ENCODE measurements around the gene PRKAR2A. TPM values are rescaled to one million over a fixed set of nuclear protein-coding genes. Genes with fewer than 3 reads are reported as not detected.

Gene PRKAR2A
- total and polyA plus RNA-seq, 3 experiments from 2014 or later, result 16.4 to 62.1 (median 61.5) TPM

DNA sequence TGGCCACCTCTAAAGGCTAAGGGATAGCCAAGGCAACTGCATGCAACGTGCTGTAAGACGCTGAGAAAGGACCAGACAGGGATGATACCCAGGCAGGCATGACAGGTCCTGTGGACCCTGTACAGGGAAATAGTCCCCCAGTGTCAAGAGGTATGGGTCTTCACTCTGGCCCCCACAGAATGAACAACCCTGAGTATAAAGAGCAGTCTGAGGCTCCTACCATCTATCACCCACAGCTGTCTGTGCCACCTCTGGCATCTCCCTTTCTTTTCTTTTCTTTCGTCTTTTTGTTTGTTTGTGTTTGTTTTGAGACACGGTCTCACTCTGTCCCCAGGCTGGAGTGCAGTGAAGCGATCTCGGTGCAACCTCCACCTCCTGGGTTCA is 32.3 kb upstream of the PRKAR2A start:
- POLR2A ChIA-PET, result no interaction called here
- no peaks in the 10 kb centered on the region for H3K27me3 Mint-ChIP-seq
- H3K9me3 Mint-ChIP-seq, result no peaks in the 10 kb centered on the region
- Histone ChIP-seq H3K4me3 (ENCODE audit: low read length) (no peak overlapping the region), H3K4me1 (ENCODE audit: insufficient read depth, low read length) (no peaks in the 10 kb centered on the region), H3K27ac (ENCODE audit: low read depth, low read length) (no peak overlapping the region), H3K27me3 (ENCODE audit: insufficient read depth, low read length, poor library complexity, severe bottlenecking) (no peaks in the 10 kb centered on the region), H3K9me3 (ENCODE audit: low read length) (no peaks in the 10 kb centered on the region), H3K36me3 (ENCODE audit: insufficient read depth, low read length) (no peaks in the 10 kb centered on the region)
- peak overlapping the region in 2 of 8 donors; percentile 20 to 71 for H3K27ac Mint-ChIP-seq
- no peak for DNase-seq
- CTCF ChIA-PET, result no interaction called here
- peaks cover 1 to 60% (median 10%) of the 10 kb centered on the region in 3 donors for H3K36me3 Mint-ChIP-seq
- peaks cover 1 to 14% (median 7%) of the 10 kb centered on the region in 3 donors for H3K4me1 Mint-ChIP-seq
- H3K4me3 Mint-ChIP-seq, result no peak overlapping the region

DNA sequence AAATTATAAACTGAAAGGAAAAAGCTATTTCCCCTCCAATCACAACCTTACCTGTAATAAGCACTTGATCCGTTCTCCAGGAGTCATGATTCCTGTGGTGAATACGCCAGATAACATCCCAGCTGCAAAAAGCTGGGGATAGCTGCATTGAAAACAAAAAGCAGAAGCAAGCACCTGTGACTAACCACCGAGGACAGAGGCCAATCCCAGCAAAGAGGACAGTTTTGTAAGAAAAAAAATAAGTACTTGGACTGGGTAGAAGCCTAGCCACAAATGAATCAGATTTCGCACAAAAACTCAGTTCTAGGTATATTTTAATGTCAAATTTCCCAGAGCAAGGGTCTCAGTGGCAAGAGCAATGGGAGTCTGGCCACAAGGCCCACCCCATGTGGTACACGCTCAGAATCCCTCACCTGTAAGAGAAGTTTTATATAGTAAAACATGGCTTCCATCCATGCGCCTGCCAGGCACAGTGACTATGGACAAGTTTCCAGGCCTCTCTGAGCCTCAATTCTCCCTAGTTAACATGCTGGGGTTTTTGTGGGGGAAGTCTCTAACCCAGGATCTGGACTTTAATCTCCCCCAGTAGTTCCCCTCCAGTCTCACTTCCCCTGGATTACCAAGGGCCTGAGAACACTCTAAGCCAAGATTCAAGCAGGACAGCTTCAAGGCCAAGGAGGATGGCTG is 31.8 kb upstream of the PRKAR2A start:
- Mint-ChIP-seq H3K9me3 (no peaks in the 10 kb centered on the region), H3K27me3 (no peaks in the 10 kb centered on the region), H3K27ac (peak overlapping the region in 4 of 8 donors; percentile 3 to 54 (median 30)), H3K4me1 (peaks cover 0 to 11% (median 4%) of the 10 kb centered on the region in 3 donors), H3K4me3 (no peak overlapping the region), H3K36me3 (peaks cover 0 to 56% (median 7%) of the 10 kb centered on the region in 3 donors)
- Histone ChIP-seq H3K27ac (ENCODE audit: low read depth, low read length) (no peak overlapping the region), H3K27me3 (ENCODE audit: insufficient read depth, low read length, poor library complexity, severe bottlenecking) (no peaks in the 10 kb centered on the region), H3K4me1 (ENCODE audit: insufficient read depth, low read length) (no peaks in the 10 kb centered on the region), H3K9me3 (ENCODE audit: low read length) (no peaks in the 10 kb centered on the region), H3K36me3 (ENCODE audit: insufficient read depth, low read length) (no peaks in the 10 kb centered on the region), H3K4me3 (ENCODE audit: low read length) (no peak overlapping the region)
- ChIA-PET POLR2A (no interaction called here), CTCF (no interaction called here)
- no peak for DNase-seq

DNA sequence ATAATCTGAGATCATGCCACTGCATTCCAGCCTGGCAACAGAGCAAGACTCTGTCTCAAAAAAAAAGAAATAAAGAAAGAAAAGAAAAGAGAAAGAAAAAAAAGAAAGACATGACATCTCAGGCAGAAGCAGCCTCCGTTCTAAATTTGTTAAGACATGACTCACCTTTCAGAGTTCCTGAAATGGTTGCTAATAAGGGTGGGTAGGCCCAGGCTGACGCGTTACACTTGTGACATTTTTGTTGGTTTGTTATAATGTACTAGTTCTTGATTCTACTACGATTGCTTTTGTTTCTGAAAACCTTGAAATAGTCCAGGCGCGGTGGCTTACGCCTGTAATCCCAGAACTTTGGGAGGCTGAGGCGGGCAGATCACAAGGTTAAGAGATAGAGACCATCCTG is 30.0 kb upstream of the PRKAR2A start:
- no peaks in the 10 kb centered on the region for H3K36me3 ChIP-seq (ENCODE audit: insufficient read depth, low read length)
- H3K4me1 ChIP-seq (ENCODE audit: insufficient read depth, low read length), result no peaks in the 10 kb centered on the region
- H3K4me3 ChIP-seq (ENCODE audit: low read length), result no peak overlapping the region
- H3K9me3 Mint-ChIP-seq, result no peaks in the 10 kb centered on the region
- POLR2A ChIA-PET, result no interaction called here
- peak overlapping the region in 1 of 8 donors; percentile 93 for H3K27ac Mint-ChIP-seq
- no peaks in the 10 kb centered on the region for H3K27me3 ChIP-seq (ENCODE audit: insufficient read depth, low read length, poor library complexity, severe bottlenecking)
- no peak for DNase-seq
- H3K4me1 Mint-ChIP-seq, result peaks cover 0 to 11% (median 4%) of the 10 kb centered on the region in 3 donors
- H3K27me3 Mint-ChIP-seq, result no peaks in the 10 kb centered on the region
- no peak overlapping the region for H3K4me3 Mint-ChIP-seq
- H3K36me3 Mint-ChIP-seq, result peaks cover 0 to 50% (median 4%) of the 10 kb centered on the region in 3 donors
- CTCF ChIA-PET, result interaction anchor here (0.7 kb wide), 1 partner anchor 137 kb away, joined by 3 read pairs; no protein-coding TSS in a partner anchor
- H3K9me3 ChIP-seq (ENCODE audit: low read length), result no peaks in the 10 kb centered on the region
- H3K27ac ChIP-seq (ENCODE audit: low read depth, low read length), result no peak overlapping the region

DNA sequence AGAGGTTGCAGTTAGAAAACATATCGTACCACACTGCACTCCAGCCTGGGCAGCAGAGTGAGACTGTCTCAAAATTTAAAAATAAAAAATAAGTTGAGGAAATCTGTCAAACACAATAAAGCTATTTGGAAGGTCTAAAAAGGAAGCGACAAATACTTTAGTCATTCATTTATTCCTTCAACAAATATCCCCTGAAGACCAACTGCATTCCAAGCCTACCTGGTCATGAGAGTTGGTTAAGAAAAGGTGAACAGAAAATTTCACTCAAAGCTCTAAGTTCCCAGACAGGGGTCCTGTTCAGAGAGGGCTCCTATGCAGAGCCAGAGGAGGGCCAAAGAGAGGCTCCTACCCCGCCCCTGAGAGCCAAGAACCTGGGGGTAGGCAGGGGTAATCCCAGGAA is 15.4 kb upstream of the PRKAR2A start:
- CTCF ChIA-PET, result interaction anchor here (1.1 kb wide), 1 partner anchor 123 kb away, joined by 4 read pairs; no protein-coding TSS in a partner anchor
- no peak overlapping the region for H3K27ac ChIP-seq (ENCODE audit: low read depth, low read length)
- H3K27me3 Mint-ChIP-seq, result no peaks in the 10 kb centered on the region
- H3K4me3 ChIP-seq (ENCODE audit: low read length), result no peak overlapping the region
- peak overlapping the region in 1 of 8 donors; percentile 61 for H3K27ac Mint-ChIP-seq
- DNase-seq, result no peak
- H3K4me1 Mint-ChIP-seq, result peaks cover 0 to 2% (median 0%) of the 10 kb centered on the region in 3 donors
- peaks cover 8 to 54% (median 12%) of the 10 kb centered on the region in 3 donors for H3K36me3 Mint-ChIP-seq
- POLR2A ChIA-PET, result no interaction called here
- H3K4me3 Mint-ChIP-seq, result no peak overlapping the region
- no peaks in the 10 kb centered on the region for H3K9me3 Mint-ChIP-seq
- H3K36me3 ChIP-seq (ENCODE audit: insufficient read depth, low read length), result peaks cover 21% of the 10 kb centered on the region
- H3K27me3 ChIP-seq (ENCODE audit: insufficient read depth, low read length, poor library complexity, severe bottlenecking), result no peaks in the 10 kb centered on the region
- no peaks in the 10 kb centered on the region for H3K4me1 ChIP-seq (ENCODE audit: insufficient read depth, low read length)
- H3K9me3 ChIP-seq (ENCODE audit: low read length), result no peaks in the 10 kb centered on the region

DNA sequence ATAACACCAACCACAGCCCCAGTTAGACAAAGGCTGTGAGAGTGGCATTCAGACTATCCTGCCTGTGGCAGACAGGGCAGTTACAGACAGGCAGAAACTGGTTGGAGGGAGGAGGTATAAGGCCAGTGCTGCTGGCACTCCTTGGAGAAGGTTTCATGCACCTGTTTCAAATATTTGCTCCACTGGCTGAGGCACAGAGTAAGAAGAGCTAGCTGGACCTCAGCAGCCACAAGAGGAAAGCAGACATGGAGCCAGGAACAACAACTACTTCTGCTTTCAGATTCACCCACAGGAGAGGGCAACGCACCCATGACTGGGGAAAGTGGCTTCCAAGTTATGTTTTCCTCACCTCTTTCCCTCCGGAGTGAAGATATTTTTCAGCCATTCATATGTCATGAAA is 11.5 kb upstream of the PRKAR2A start:
- peaks cover 36% of the 10 kb centered on the region for H3K36me3 ChIP-seq (ENCODE audit: insufficient read depth, low read length)
- Mint-ChIP-seq H3K4me1 (peaks cover 0 to 2% (median 0%) of the 10 kb centered on the region in 3 donors), H3K36me3 (peaks cover 8 to 58% (median 14%) of the 10 kb centered on the region in 3 donors), H3K27ac (peak overlapping the region in 1 of 8 donors; percentile 19), H3K9me3 (no peaks in the 10 kb centered on the region), H3K4me3 (no peak overlapping the region), H3K27me3 (no peaks in the 10 kb centered on the region)
- ChIA-PET CTCF (no interaction called here), POLR2A (no interaction called here)
- no peaks in the 10 kb centered on the region for H3K27me3 ChIP-seq (ENCODE audit: insufficient read depth, low read length, poor library complexity, severe bottlenecking)
- H3K9me3 ChIP-seq (ENCODE audit: low read length), result no peaks in the 10 kb centered on the region
- H3K4me3 ChIP-seq (ENCODE audit: low read length), result no peak overlapping the region
- no peak for DNase-seq
- H3K27ac ChIP-seq (ENCODE audit: low read depth, low read length), result no peak overlapping the region
- H3K4me1 ChIP-seq (ENCODE audit: insufficient read depth, low read length), result no peaks in the 10 kb centered on the region

DNA sequence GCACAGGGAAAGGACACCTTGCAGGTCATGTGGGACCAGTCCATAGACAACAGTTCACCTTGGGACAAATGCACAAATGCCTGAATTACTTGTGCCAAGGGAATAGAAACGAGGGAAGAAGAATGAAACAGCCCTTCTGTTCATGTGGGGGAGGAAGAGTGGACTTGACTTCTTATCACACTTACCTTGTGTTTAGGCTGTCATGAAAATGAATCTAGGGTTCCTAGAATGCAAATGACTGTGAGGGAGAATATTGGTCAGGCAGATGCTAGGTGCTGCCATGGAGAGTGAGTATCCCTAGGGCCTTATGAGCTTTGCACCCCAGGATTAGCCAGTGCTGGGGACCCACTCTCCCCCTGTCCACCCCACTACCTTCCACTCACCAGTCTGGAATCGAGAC is 11.0 kb upstream of the PRKAR2A start:
- Histone ChIP-seq H3K4me3 (ENCODE audit: low read length) (no peak overlapping the region), H3K27ac (ENCODE audit: low read depth, low read length) (no peak overlapping the region), H3K4me1 (ENCODE audit: insufficient read depth, low read length) (no peaks in the 10 kb centered on the region), H3K36me3 (ENCODE audit: insufficient read depth, low read length) (peaks cover 36% of the 10 kb centered on the region), H3K27me3 (ENCODE audit: insufficient read depth, low read length, poor library complexity, severe bottlenecking) (no peaks in the 10 kb centered on the region), H3K9me3 (ENCODE audit: low read length) (no peaks in the 10 kb centered on the region)
- ChIA-PET CTCF (no interaction called here), POLR2A (no interaction called here)
- Mint-ChIP-seq H3K36me3 (peaks cover 8 to 62% (median 18%) of the 10 kb centered on the region in 3 donors), H3K4me1 (peaks cover 0 to 2% (median 0%) of the 10 kb centered on the region in 3 donors), H3K27ac (peak overlapping the region in 2 of 8 donors; percentile 21 to 61), H3K27me3 (no peaks in the 10 kb centered on the region), H3K9me3 (no peaks in the 10 kb centered on the region), H3K4me3 (no peak overlapping the region)
- DNase-seq, result no peak

DNA sequence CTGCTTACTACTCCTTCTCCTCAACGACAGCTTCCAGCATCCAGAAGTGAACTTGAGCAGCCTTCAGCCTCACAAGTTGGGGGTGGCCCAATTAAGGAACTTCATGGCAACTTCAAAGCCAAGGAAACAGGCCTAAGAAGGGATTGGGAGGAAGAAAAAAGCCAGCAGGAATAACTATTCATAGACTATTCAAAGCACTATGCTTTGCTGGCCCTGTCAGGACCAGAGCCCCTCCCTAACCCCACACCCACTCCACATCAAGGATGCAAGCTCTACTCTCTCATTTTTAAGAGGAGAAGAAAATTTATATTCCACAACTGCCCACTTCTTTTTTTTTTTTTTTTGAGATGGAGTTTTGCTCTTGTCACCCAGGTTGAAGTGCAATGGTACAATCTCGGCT is 10.0 kb upstream of the PRKAR2A start:
- Mint-ChIP-seq H3K27ac (peak overlapping the region in 1 of 8 donors; percentile 70), H3K4me3 (no peak overlapping the region), H3K9me3 (no peaks in the 10 kb centered on the region), H3K36me3 (peaks cover 8 to 58% (median 17%) of the 10 kb centered on the region in 3 donors), H3K27me3 (no peaks in the 10 kb centered on the region), H3K4me1 (peaks cover 0 to 2% (median 0%) of the 10 kb centered on the region in 3 donors)
- no peaks in the 10 kb centered on the region for H3K4me1 ChIP-seq (ENCODE audit: insufficient read depth, low read length)
- DNase-seq, result no peak
- CTCF ChIA-PET, result no interaction called here
- no peaks in the 10 kb centered on the region for H3K27me3 ChIP-seq (ENCODE audit: insufficient read depth, low read length, poor library complexity, severe bottlenecking)
- H3K27ac ChIP-seq (ENCODE audit: low read depth, low read length), result no peak overlapping the region
- POLR2A ChIA-PET, result interaction anchor here (0.7 kb wide), 1 partner anchor 20 kb away, joined by 4 read pairs; no protein-coding TSS in a partner anchor
- no peaks in the 10 kb centered on the region for H3K9me3 ChIP-seq (ENCODE audit: low read length)
- H3K36me3 ChIP-seq (ENCODE audit: insufficient read depth, low read length), result peaks cover 36% of the 10 kb centered on the region
- H3K4me3 ChIP-seq (ENCODE audit: low read length), result no peak overlapping the region

DNA sequence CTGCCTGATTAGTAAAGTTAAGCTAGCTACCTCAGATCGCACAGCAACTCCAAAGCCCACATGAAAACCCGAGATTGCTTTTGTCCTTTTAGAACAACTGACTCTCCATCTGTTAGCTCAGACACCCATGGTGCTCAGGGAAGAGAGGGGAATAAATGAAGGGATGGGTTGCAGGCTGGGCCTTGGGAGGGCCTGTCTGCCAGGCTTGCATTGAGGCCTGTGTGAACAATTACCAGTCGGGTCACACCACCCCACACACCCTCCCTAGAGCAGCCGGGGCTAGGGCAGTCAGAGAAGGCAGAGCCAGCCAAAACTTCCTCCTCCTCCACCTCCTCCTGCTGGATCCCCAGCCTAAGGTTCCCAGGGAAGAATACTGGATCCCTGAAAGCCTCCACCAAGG is 8.8 kb upstream of the PRKAR2A start:
- Histone ChIP-seq H3K27ac (ENCODE audit: low read depth, low read length) (no peak overlapping the region), H3K4me1 (ENCODE audit: insufficient read depth, low read length) (no peaks in the 10 kb centered on the region), H3K36me3 (ENCODE audit: insufficient read depth, low read length) (peaks cover 29% of the 10 kb centered on the region), H3K4me3 (ENCODE audit: low read length) (no peak overlapping the region), H3K9me3 (ENCODE audit: low read length) (no peaks in the 10 kb centered on the region), H3K27me3 (ENCODE audit: insufficient read depth, low read length, poor library complexity, severe bottlenecking) (no peaks in the 10 kb centered on the region)
- CTCF ChIA-PET, result interaction anchor here (0.9 to 1.5 kb wide), 3 partner anchors 28 to 116 kb away, joined by 3 to 5 read pairs (median 3); no protein-coding TSS in a partner anchor
- POLR2A ChIA-PET, result no interaction called here
- H3K4me3 Mint-ChIP-seq, result no peak overlapping the region
- no peak for DNase-seq
- no peaks in the 10 kb centered on the region for H3K27me3 Mint-ChIP-seq
- H3K4me1 Mint-ChIP-seq, result no peaks in the 10 kb centered on the region
- peak overlapping the region in 5 of 8 donors; percentile 56 to 96 (median 68) for H3K27ac Mint-ChIP-seq
- no peaks in the 10 kb centered on the region for H3K9me3 Mint-ChIP-seq
- peaks cover 0 to 50% (median 10%) of the 10 kb centered on the region in 3 donors for H3K36me3 Mint-ChIP-seq

All from CD8-positive, alpha-beta memory T cell (primary cell).